ENCODE results near the gene DNM3.

Gene DNM3

GRCh38 chr1:172220376-172220775 is 379.1 kb downstream of the DNM3 start:
- no peak for DNase-seq (ENCODE audit: low read depth)
- no peak overlapping the region for H3K4me3 ChIP-seq (ENCODE audit: low read length)
- TF ChIP-seq CTCF (IDR thresholded peaks at IDR 0.05; ENCODE audit: insufficient read depth, low read depth, low read length, missing control alignments): no peak

DNA sequence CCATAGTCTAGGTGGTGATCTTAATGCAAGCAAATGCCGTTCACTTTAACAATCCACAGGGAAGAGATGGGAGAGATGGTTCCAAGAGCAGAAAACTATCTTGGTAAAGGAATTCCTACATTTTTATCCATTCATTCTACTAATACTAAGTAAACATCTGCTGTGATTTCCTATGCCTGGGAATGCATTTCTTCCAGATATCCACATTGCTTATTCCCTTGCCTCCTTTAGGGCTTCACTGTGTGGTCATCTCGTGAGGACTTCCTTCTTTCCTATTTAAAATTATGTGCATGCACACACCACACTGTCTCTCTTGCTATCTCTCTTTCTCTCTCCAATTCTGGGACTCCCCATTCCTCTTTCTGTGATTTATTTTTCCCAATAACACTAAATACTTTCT is 380.1 kb downstream of the DNM3 start:
- no peak overlapping the region for H3K4me3 ChIP-seq (ENCODE audit: low read length)
- TF ChIP-seq CTCF (IDR thresholded peaks at IDR 0.05; ENCODE audit: insufficient read depth, low read depth, low read length, missing control alignments): no peak
- no peak for DNase-seq (ENCODE audit: low read depth)

GRCh38 chr1:172224871-172225270 is 383.6 kb downstream of the DNM3 start:
- TF ChIP-seq CTCF (IDR thresholded peaks at IDR 0.05; ENCODE audit: insufficient read depth, low read depth, low read length, missing control alignments): no peak
- no peak for DNase-seq (ENCODE audit: low read depth)
- no peak overlapping the region for H3K4me3 ChIP-seq (ENCODE audit: low read length)

GRCh38 chr1:172229942-172230341 is 388.6 kb downstream of the DNM3 start:
- H3K4me3 ChIP-seq (ENCODE audit: low read length): no peak overlapping the region
- no peak for DNase-seq (ENCODE audit: low read depth)
- no peak for TF ChIP-seq CTCF (IDR thresholded peaks at IDR 0.05; ENCODE audit: insufficient read depth, low read depth, low read length, missing control alignments)

DNA sequence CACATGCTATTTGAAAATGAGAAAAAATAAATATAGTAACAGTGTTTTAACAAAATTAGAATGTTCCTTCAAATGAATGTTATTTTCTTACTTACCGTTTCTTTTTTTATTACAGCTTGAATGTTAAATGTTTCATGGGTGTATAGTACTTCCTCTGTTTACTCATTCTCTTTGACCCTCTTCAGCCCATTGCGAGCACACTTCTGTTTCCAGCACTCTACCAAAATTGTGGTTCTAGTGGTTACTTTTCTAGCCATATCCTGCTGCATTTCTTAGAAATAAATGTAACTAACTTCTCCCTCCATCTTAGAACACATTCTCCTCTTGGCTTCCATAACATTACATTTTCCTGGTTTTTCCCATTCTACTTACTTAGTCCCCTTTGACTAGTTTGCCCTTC is 389.2 kb downstream of the DNM3 start:
- DNase-seq (ENCODE audit: low read depth): no peak
- no peak for TF ChIP-seq CTCF (IDR thresholded peaks at IDR 0.05; ENCODE audit: insufficient read depth, low read depth, low read length, missing control alignments)
- no peak overlapping the region for H3K4me3 ChIP-seq (ENCODE audit: low read length)

- TF ChIP-seq CTCF (IDR thresholded peaks at IDR 0.05; ENCODE audit: insufficient read depth, low read depth, low read length, missing control alignments): no peak
- no peak for DNase-seq (ENCODE audit: low read depth)
- no peak overlapping the region for H3K4me3 ChIP-seq (ENCODE audit: low read length)
Measured at GRCh38 chr1:172236958-172237357, 395.7 kb downstream of the DNM3 start.

GRCh38 chr1:172238158-172238557 is 396.9 kb downstream of the DNM3 start:
- no peak for TF ChIP-seq CTCF (IDR thresholded peaks at IDR 0.05; ENCODE audit: insufficient read depth, low read depth, low read length, missing control alignments)
- H3K4me3 ChIP-seq (ENCODE audit: low read length): no peak overlapping the region
- DNase-seq (ENCODE audit: low read depth): no peak

Data from epithelial cell of esophagus (primary cell).